Esophagus muscularis mucosa (tissue), 4 donors: ENCODE measurements around the gene DLGAP4. TPM values are rescaled to one million over a fixed set of nuclear protein-coding genes. Genes with fewer than 3 reads are reported as not detected.

ENCODE experiments used
- DNase-seq: peaks from one replicate; pipeline ENCODE4 v3.0.0-alpha.2; 2017; ENCODE audit errors: extremely low spot score
- H3K27ac ChIP-seq, 4 donors: fragments of 200-600 bp; sonication (generic); replicated peaks in 1 of 4; 1 replicate in 3 of 4; 2 replicates in 1 of 4; pipeline ENCODE4 v1.5.1; 2016 to 2019; ENCODE audit warnings: mild to moderate bottlenecking in 1 of 4
- H3K27me3 ChIP-seq, 4 donors: fragments of 200-600 bp; sonication (generic); one replicate each; pipeline versions ENCODE4 v1.5.1 to v1.6.0; 2016 to 2019
- H3K36me3 ChIP-seq, 4 donors: fragments of 200-600 bp; sonication (generic); one replicate each; pipeline ENCODE4 v1.5.1; 2016 to 2019
- H3K4me1 ChIP-seq, 4 donors: fragments of 200-600 bp; sonication (generic); one replicate each; pipeline ENCODE4 v1.5.1; 2016 to 2019
- H3K4me3 ChIP-seq, 4 donors: fragments of 200-600 bp; sonication (generic); 1 replicate in 2 of 4; 2 replicates in 2 of 4; pipeline ENCODE4 v1.5.1; 2016 to 2019; ENCODE audit warnings: mild to moderate bottlenecking in 4 of 4, moderate library complexity in 1 of 4
- H3K9me3 ChIP-seq, 4 donors: fragments of 200-600 bp; sonication (generic); 1 replicate in 3 of 4; 2 replicates in 1 of 4; pipeline ENCODE4 v1.5.1; 2016 to 2019
- EP300 ChIP-seq: sonication (generic); formaldehyde crosslinking; IDR thresholded peaks from one replicate; pipeline ENCODE4 v1.6.1; 2017; ENCODE audit warnings: antibody characterized with exemption
- POLR2A ChIP-seq: fragments of 450-650 bp; IDR thresholded peaks from one replicate; pipeline ENCODE4 v1.6.1; 2017; ENCODE audit warnings: antibody characterized with exemption, moderate library complexity, mild to moderate bottlenecking, low read depth
- POLR2AphosphoS5 ChIP-seq, 2 donors: sonication (generic); formaldehyde crosslinking; IDR thresholded peaks; one replicate each; pipeline ENCODE4 v1.6.1; 2017; ENCODE audit warnings: antibody characterized with exemption in 2 of 2
- WGBS: methylation state at CpG from one replicate; pipeline ENCODE4 v1.1.5; 2018; 5-methylcytosine and 5-hydroxymethylcytosine counted together
- intact Hi-C: fragments of 100-400 bp; cut with DNase I; formaldehyde crosslinking; loops from one replicate; pipeline ENCODE4 v1.15.1; 2023
- total RNA-seq, 4 donors: library from RNA; depleted of rRNA; stranded (reverse); fragments of >200 nt; gene quantifications; one replicate each; pipeline versions ENCODE4 v1.1.0 to v1.2.1, GENCODE V29; 2016
- TF ChIP-seq, protein P1 (sequence below), 3 experiments: fragments of 200-600 bp in 2 of 3; fragments of 450-650 bp in 1 of 3; sonication (generic) in 2 of 3; IDR thresholded peaks; one replicate each; pipeline ENCODE4 v1.5.1; 2017 to 2019; ENCODE audit warnings: antibody characterized with exemption in 3 of 3, mild to moderate bottlenecking in 2 of 3, moderate library complexity in 1 of 3

Gene DLGAP4
- total RNA-seq, 4 donors from 2014 or later = 43.6 to 90.0 (median 48.8) TPM

DNA sequence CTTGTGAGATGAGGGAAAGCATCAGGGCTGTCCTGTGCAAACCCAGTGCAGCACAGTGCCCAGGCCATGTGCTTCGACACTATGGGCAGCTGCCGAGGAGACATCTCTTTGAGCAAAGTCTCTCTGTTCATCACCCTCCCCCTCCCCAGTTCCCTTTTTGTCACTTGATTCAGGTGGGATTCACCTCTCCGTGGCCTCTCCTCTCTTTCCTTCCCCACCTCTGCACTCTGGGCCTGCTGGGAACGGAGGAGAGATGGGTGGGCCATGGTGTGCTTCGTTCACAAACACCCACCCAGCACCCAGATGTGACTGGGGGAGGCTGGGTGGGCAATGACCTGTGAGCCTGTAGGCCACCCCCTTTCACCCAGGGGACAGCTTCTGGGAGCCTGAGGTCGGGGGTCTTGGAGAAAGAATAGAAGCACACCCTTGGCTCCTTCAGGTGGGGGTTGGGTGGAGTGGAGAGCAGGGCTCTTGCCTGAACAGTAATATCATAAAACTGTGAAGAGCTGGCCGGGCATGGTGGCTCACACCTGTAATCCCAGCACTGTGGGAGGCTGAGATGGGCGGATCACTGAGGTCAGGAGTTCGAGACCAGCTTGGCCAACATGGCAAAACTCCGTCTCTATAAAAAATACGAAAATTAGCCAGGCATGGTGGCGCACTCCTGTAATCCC is 33.5 kb upstream of the DLGAP4 start:
- intact Hi-C loops = loop anchor here (2.0 kb wide), 1 partner anchor 166 kb away; no protein-coding TSS in a partner anchor
- WGBS = 78% methylated on average over 12 of the region's 12 CpGs
- Histone ChIP-seq H3K27ac (no peak overlapping the region), H3K27me3 (peaks cover 0 to 31% (median 4%) of the 10 kb centered on the region in 4 donors), H3K36me3 (no peaks in the 10 kb centered on the region), H3K9me3 (no peaks in the 10 kb centered on the region), H3K4me3 (no peak overlapping the region), H3K4me1 (no peaks in the 10 kb centered on the region)
- TF ChIP-seq POLR2A (no peak), POLR2AphosphoS5 (IDR thresholded peaks at IDR 0.05) (no peak), EP300 (no peak)
- TF ChIP-seq, protein P1, sequence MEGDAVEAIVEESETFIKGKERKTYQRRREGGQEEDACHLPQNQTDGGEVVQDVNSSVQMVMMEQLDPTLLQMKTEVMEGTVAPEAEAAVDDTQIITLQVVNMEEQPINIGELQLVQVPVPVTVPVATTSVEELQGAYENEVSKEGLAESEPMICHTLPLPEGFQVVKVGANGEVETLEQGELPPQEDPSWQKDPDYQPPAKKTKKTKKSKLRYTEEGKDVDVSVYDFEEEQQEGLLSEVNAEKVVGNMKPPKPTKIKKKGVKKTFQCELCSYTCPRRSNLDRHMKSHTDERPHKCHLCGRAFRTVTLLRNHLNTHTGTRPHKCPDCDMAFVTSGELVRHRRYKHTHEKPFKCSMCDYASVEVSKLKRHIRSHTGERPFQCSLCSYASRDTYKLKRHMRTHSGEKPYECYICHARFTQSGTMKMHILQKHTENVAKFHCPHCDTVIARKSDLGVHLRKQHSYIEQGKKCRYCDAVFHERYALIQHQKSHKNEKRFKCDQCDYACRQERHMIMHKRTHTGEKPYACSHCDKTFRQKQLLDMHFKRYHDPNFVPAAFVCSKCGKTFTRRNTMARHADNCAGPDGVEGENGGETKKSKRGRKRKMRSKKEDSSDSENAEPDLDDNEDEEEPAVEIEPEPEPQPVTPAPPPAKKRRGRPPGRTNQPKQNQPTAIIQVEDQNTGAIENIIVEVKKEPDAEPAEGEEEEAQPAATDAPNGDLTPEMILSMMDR (IDR thresholded peaks at IDR 0.05) = no peak
- DNase-seq = no peak

DNA sequence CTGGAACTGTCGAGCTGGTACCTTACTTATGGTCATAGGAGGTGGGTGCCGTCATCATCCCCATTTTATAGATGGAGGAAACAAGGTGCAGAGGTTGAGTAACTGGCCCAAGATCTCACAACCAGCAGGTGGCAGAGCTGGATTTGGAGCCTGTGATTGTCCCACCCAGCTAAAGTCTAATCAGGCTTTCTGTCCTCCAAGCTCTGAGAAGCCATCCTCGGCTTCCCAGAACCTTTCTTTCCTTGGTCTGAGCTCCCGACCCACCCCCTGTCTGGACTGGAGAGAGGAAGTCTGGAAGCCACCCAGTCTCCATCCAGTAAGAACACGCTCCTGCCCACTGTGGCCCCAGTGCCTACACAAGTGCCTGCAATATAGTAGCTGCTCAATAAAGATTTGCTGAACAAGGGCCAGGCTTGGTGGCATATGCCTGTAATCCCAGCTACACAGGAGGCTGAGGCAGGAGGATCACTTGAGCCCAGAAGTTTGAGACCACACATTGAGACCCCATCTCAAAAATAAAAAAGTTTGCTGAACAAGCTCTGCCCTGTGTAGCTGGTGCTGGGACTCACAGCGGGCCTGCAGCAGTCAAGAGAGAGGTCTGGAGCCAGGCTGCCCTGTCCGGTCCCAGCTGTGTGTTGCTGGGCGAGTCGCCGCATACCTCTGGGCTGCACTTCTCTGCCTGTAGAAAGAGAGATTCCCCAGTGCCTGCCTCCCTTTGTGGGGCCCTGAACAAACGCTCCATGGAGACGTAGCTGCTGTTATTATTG is 32.5 kb upstream of the DLGAP4 start:
- Histone ChIP-seq H3K4me1 (no peaks in the 10 kb centered on the region), H3K27me3 (peaks cover 0 to 36% (median 4%) of the 10 kb centered on the region in 4 donors), H3K4me3 (no peak overlapping the region), H3K9me3 (no peaks in the 10 kb centered on the region), H3K36me3 (no peaks in the 10 kb centered on the region), H3K27ac (no peak overlapping the region)
- DNase-seq = no peak
- intact Hi-C loops = loop anchor here (2.0 kb wide), 1 partner anchor 165 kb away; no protein-coding TSS in a partner anchor
- 70% methylated on average over 12 of the region's 12 CpGs for WGBS
- no peak for TF ChIP-seq EP300
- TF ChIP-seq, protein P1 (IDR thresholded peaks at IDR 0.05) = peak in 2 of 3 experiments; percentile 9 to 16

DNA sequence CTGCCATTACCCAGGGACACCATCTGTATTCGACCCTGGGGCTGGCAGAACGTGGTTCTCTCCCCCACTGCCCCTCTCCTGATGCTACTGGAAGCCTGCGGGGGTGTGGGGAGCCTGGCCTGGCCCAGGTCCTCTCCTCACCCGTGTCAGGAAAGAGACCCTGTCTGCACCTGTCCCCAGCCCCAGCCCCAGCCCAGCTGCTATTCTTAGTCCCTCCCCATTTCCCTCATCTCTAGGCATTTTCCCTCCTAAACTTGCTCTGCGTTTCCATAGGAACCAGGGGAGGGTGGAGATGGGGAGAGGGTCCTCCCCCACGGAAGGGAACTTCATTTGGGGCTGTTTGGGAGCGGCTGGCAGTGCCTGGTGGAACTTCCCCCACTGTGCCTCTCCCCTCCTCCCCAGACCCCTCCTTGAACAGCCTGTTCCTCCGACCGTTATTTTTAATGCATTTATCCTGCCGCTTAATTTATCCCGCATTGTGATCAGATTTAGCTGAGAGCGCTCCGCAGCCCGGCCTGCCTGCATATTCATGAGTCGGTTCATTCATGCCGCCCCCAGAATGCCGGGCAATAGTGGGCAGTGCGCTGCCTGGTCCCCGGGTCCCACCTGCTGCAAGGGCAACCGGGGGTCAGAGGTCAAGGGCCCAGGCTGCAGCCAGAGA is 31.8 kb upstream of the DLGAP4 start:
- Histone ChIP-seq H3K4me3 (no peak overlapping the region), H3K9me3 (no peaks in the 10 kb centered on the region), H3K27ac (no peak overlapping the region), H3K36me3 (no peaks in the 10 kb centered on the region), H3K4me1 (no peaks in the 10 kb centered on the region), H3K27me3 (peaks cover 0 to 43% (median 4%) of the 10 kb centered on the region in 4 donors)
- WGBS = 35% methylated on average over 11 of the region's 20 CpGs
- intact Hi-C loops = no loop called here
- TF ChIP-seq EP300 (no peak), POLR2A (no peak), POLR2AphosphoS5 (IDR thresholded peaks at IDR 0.05) (no peak)
- TF ChIP-seq, protein P1 (IDR thresholded peaks at IDR 0.05) = no peak
- no peak for DNase-seq

DNA sequence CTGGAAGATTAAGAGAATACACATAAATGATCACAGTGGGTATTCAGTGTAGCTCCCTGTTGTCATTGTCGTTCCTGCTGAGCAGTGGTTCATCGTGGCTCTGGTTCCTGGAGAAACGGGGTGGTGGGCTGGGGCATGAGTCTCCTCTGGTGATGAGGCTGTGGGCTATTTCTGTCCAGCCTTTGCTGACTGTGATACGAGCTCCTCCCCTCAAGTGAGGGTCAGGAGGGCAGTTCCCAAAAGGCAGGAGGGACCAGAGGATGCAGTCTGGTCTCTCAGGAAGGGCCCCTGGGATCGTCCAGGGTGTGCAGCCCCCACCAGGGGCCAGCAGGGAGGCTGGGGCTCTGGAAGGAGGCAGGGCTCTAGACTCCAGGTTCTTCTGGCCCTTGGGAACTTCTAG is 31.1 kb upstream of the DLGAP4 start:
- no peak overlapping the region for H3K27ac ChIP-seq
- no peaks in the 10 kb centered on the region for H3K36me3 ChIP-seq
- intact Hi-C loops = no loop called here
- H3K27me3 ChIP-seq = peaks cover 0 to 49% (median 4%) of the 10 kb centered on the region in 4 donors
- WGBS = 70% methylated on average over 5 of the region's 5 CpGs
- TF ChIP-seq EP300 (no peak), POLR2A (no peak)
- TF ChIP-seq, protein P1 (IDR thresholded peaks at IDR 0.05) = no peak
- H3K9me3 ChIP-seq = no peaks in the 10 kb centered on the region
- DNase-seq = no peak
- no peak overlapping the region for H3K4me3 ChIP-seq
- no peaks in the 10 kb centered on the region for H3K4me1 ChIP-seq
